Measurements from ENCODE around the gene DDX4.
"Not testable (repeated sequence)": the region's sequence is repeated elsewhere in the genome, so short reads cannot be mapped to it uniquely, and the experiment has no call there.

The DDX4 gene

GRCh38 chr5:55737793-55738192 lies at the start of gene DDX4:
Gene DDX4, plus strand, starts transcription at chr5:55738061. Its CDS starts 903 bp downstream, at chr5:55738964.
- DNase-seq (ENCODE audit: low spot score), result no peak

GRCh38 chr5:55691265-55692105 lies 46.4 kb upstream of the DDX4 start:
- peak; percentile 51 for DNase-seq (ENCODE audit: low spot score)

DNA sequence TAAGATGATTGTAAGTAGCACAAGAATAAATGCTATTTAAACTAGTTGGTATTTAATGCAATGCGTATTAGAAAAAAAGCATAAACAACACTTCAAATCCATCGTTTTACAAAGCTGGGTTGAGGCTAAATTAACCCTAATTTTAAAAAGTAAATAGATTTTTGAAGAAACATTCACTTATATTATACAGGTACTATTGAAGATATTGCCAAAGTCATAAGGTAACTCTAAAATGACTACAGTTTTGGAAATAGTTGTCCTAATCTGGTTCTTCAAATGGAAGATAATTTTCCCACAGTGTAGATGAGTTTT lies 45.8 kb upstream of the DDX4 start:
- no peak for DNase-seq (ENCODE audit: low spot score)

GRCh38 chr5:55692509-55692908 lies 45.4 kb upstream of the DDX4 start:
- no peak for DNase-seq (ENCODE audit: low spot score)

DNA sequence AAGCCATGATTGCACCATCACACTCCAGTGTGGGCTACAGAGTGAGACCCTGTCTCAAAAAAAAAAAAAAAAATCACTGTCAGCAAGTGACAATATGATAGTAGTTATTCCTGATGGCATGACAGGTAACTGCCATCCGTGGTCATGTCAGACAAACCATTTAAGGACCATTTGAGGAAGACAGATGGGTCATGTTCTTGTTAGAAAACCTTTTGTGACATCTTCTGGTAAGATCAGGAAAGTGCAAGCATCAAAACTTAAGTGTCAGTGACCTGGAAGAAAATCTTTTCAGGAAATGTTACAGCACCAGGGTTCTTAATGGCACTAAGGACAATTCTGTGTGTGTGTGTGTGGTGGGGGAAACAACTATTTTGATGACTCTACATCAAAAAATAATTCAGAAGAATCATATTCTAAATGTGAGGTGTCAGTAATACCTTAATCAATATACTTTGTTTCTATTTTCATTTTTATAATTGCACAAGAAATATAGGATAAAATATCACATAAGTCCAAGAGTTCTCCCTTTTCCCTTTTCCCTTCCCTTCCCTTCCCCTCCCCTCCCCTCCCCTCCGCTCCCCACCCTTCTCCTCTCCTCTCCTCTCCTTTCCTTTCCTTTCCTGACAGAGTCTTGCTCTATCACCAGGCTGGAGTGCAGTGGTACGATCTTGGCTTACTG lies 43.6 kb upstream of the DDX4 start:
- peak; percentile 21 for DNase-seq (ENCODE audit: low spot score)

GRCh38 chr5:55696704-55697103 lies 41.2 kb upstream of the DDX4 start:
- DNase-seq (ENCODE audit: low spot score), result not testable (repeated sequence)

GRCh38 chr5:55699041-55699688 lies 38.7 kb upstream of the DDX4 start:
- DNase-seq (ENCODE audit: low spot score), result no peak

DNA sequence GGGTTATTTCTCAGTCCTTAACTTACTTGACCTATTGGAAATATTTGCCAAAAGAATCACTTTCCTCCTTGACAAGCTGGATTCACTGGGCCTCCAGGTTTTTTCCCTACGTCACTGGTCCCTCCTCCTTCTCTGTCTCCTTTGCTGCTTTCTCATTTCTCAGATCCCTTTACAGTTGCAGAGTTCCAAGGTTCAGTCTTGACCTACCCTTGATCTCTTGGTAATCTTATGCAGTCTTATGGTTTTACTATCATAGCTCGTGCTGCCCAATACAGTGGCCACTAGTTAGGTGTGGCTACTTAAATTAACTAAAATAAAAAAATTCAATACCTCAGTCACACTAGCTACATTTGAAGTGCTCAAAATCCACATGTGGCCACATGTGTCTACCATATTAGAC lies 37.1 kb upstream of the DDX4 start:
- no peak for DNase-seq (ENCODE audit: low spot score)

GRCh38 chr5:55701462-55702103 lies 36.3 kb upstream of the DDX4 start:
- no peak for DNase-seq (ENCODE audit: low spot score)

DNA sequence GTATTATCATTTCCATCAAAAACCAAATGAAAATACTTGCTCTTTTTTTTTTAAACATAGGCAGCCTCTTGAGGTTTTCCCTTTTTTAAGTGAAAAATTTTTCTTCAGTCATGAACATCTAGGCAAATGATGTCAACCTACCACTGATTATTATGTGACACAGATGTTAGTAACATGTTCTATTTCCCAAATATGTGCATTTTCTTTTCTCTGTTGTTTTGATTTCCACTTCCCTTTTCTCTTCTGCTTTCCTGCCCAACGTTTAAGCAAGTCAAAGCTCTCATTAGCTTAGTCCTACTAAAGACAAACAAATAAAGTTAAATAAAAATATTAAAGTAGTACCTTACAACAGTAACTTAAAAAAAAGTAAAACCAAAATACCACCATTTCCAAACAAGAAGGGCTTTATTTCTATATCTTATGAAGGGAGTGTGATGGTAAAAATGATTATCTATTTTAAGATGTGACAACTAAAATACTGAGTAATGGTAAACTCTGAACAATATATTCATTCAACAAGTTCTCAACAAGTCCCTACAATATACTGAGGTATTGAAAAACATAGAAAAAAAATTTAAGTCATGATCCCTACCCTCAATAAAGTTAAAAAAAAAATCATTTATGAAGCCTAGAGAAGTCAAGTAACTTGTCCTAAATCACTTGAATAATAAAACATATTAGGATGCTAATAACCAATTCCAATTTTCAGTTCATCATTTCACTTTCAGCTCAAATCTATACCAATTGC lies 35.1 kb upstream of the DDX4 start:
- no peak for DNase-seq (ENCODE audit: low spot score)

GRCh38 chr5:55706230-55706629 lies 31.6 kb upstream of the DDX4 start:
- no peak for DNase-seq (ENCODE audit: low spot score)

DNA sequence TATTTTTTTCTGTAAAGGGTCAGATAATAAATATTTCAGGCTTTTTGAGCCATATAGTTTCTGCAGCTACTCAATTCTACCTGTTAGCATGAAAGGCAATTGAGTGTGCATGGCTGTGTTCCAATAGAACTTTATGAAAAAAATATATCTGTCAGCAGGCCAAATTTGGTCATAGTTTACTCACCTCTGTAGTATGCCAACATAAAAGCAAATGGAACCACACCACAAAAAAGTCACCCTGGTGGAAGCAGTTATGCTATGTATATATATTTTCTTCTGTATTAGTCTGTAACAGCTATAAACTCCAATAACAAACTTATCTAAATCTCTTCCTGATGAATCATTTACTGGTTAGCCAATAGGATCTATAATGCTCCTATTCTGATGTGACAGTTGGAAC lies 29.1 kb upstream of the DDX4 start:
- no peak for DNase-seq (ENCODE audit: low spot score)

DNA sequence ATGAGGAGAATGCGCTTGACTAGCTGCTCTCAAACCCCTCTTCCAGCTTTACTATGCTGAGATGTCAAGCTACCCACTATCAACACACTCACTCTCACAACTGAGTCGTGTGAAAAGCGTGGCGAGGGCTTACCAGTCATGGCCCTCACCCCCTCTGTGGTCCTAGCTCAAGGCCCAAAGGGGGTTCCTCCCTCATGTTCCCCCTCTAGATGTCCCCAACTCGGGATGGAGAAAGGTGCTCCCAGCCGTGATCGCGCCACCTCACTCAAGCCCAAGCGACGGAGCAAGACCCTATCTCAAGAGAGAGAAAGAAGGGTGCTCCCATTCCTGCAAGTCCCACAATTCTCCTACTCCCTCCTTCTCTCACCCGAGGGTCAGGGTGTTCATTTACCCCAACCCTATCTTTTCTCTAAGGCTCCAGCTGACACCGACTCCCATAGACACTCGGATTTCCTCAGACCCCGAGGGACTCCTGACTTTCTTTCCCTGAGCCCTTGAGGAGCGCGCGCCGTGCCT lies 26.3 kb upstream of the DDX4 start:
- no peak for DNase-seq (ENCODE audit: low spot score)

DNA sequence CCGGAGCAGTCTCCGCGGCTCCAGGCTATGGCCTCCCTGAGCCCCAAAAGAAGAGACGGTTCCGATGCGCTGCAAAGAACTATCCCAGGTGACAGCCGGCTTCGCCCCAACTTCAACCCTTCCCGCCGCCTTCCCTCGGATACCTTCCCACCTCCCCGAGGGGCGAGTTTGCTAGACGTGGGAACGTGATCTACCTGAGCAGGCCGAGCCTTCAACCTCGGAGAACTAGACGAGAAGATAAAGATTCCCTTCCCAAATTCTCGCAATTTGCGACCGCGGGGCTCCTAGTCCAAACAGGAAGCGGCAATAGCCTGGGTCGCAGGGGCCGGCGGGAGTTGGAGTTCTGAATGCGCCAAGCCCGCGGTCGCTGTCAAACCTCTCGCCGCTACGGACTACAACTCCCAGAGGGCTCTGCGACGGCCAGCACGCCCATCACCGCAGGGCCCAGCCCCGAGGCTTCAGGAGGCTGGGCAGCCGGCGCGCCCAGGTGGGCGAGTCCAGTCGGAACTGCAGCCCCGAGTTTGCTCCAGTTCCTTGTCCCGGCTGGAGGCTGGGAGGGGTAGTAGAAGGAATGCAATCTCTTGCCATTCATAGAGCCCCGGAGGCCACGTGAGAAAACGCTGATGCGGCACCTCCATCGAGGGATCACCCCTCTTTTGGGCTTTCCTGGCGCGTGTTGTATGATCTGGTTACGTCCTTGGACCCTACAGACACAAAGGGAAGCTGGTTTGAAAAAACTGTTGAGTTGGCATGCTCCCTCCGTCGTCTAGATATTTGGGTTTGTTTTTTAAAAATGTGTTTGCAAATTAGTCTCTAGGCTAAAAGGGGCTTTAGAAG lies 25.6 kb upstream of the DDX4 start, which contains the start of gene SLC38A9:
Gene SLC38A9 (minus strand): TSS at position 302 of the 837 bp plus-strand sequence. CDS start 14,366 bp downstream, outside the sequence.
- DNase-seq (ENCODE audit: low spot score), result peak; percentile 92

DNA sequence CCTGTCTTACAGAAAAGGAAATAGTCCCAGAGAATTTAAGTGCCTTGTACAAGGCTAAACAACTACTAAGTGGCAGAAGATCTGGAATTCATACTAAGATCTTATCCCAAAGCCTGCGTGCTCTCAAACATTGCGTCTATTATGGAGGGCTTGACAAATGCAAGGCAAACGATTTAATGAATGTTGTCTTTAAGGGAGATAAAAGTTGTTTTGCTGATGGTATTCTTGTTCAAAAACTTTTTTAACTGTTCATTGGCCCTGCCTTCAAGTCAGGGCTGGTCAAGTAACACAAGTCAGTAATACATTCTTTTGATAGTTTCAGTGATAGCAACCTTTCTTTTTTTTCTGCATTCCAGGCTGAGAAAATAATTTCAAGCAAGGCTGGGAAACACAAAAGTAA lies 24.0 kb upstream of the DDX4 start:
- no peak for DNase-seq (ENCODE audit: low spot score)

GRCh38 chr5:55714339-55714738 lies 23.5 kb upstream of the DDX4 start:
- no peak for DNase-seq (ENCODE audit: low spot score)

DNA sequence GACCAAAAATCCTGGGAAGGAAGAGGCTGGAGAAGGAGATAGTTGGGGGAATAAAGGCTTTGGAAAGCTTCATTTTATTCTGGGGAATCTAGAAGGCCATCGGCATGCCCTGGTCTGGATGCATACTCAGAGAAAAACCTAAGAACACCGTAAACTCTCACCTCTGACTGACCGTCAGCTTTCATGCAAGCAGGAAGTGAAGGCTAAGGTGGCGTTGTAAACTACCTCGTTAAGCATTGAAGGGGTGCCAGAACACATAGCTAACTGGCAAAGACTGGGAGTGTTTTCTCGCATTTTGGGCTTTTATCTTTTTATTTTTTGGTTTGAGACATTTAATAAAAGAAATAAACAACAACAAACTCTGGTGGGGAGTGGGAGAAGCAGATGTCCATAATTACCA lies 23.1 kb upstream of the DDX4 start:
- no peak for DNase-seq (ENCODE audit: low spot score)

DNA sequence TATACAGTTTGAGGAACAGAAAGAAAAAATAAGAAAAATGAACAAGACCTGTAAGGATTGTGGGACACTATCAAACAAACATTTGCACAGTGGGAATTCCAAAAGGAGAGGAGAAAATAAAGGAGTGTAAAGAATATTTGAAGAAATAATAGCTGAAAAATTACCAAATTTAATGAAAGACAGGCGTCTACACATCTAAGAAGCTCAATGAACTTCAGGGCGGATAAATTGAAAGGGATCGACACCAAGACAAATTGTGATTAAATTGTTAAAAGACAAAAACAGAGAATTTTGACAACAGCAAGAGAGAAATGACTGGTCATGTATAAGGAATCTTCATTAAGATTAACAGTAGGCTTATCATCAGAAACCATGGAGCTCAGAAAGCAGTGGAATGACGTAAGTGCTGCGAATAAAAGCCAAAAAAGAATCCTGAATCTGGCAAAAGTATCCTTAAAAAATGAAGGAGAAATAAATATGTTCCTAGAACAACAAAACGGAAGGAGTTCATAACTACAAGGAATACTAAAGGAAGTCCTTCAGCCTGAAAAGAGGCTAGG lies 22.3 kb upstream of the DDX4 start:
- no peak for DNase-seq (ENCODE audit: low spot score)

DNA sequence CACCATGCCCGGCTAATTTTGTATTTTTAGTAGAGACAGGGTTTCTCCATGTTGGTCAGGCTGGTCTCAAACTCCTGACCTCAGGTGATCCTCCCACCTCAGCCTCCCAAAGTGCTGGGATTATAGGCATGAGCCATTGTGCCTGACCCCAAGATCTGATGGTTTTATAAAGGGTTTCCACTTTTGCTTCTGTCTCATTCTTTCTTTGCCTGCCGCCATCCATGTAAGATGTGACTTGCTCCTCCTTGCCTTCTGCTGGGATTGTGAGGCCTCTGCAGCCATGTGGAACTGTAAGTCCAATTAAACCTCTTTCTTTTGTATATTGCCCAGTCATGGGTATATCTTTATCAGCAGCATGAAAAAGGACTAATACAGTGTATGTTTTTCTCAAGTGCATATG lies 18.8 kb upstream of the DDX4 start:
- DNase-seq (ENCODE audit: low spot score), result not testable (repeated sequence)

- no peak for DNase-seq (ENCODE audit: low spot score)
Measured at GRCh38 chr5:55720188-55720703, 17.6 kb upstream of the DDX4 start.

Data from kidney capillary endothelial cell (primary cell).